Loucy (cell line): ENCODE results near the gene TNS4.

Experiments
- H2AFZ ChIP-seq: fragments of 200-600 bp; sonication (generic); 2 replicates; pipeline ENCODE4 v1.6.0; 2016; ENCODE audit warnings: antibody characterized with exemption, mild to moderate bottlenecking, low read length, moderate library complexity
- H3F3A ChIP-seq: fragments of 200-600 bp; 2 replicates; pipeline ENCODE4 v1.6.0; 2016; ENCODE audit warnings: antibody characterized with exemption, low read depth, mild to moderate bottlenecking
- H3K27me3 ChIP-seq: fragments of 200-600 bp; sonication (generic); 2 replicates; pipeline ENCODE4 v1.6.1; 2014; ENCODE audit warnings: low read length, mild to moderate bottlenecking; ENCODE audit not compliant: insufficient read depth, poor library complexity, severe bottlenecking
- H3K36me3 ChIP-seq: fragments of 200-600 bp; sonication (generic); 2 replicates; pipeline ENCODE4 v1.6.1; 2016; ENCODE audit warnings: low read length; ENCODE audit not compliant: insufficient read depth
- H3K4me1 ChIP-seq: fragments of 200-600 bp; sonication (generic); 2 replicates; pipeline ENCODE4 v1.5.1; 2014; ENCODE audit warnings: low read length, mild to moderate bottlenecking; ENCODE audit not compliant: insufficient read depth, poor library complexity, severe bottlenecking
- H3K4me2 ChIP-seq: fragments of 200-600 bp; sonication (generic); 2 replicates; pipeline ENCODE4 v1.6.0; 2014; ENCODE audit warnings: antibody characterized with exemption, low read length, low read depth, mild to moderate bottlenecking; ENCODE audit not compliant: poor library complexity, severe bottlenecking
- H3K4me3 ChIP-seq: fragments of 200-600 bp; sonication (generic); 2 replicates; pipeline ENCODE4 v1.5.1; 2014; ENCODE audit warnings: low read length, mild to moderate bottlenecking, mixed read lengths; ENCODE audit not compliant: poor library complexity, severe bottlenecking
- H3K79me2 ChIP-seq: fragments of 200-600 bp; sonication (generic); 2 replicates; pipeline ENCODE4 v1.6.1; 2014; ENCODE audit warnings: low read length; ENCODE audit not compliant: insufficient read depth
- H3K9ac ChIP-seq: fragments of 200-600 bp; sonication (generic); 2 replicates; pipeline ENCODE4 v1.6.0; 2014; ENCODE audit warnings: mild to moderate bottlenecking, low read depth, low read length, moderate library complexity; ENCODE audit not compliant: poor library complexity, severe bottlenecking
- H3K9me2 ChIP-seq: fragments of 200-600 bp; sonication (generic); replicated peaks from 2 replicates; pipeline ENCODE4 v1.6.1; 2016; ENCODE audit warnings: low read depth, low read length, mixed read lengths
- H3K9me3 ChIP-seq: fragments of 200-600 bp; sonication (generic); 2 replicates; pipeline ENCODE4 v1.6.1; 2014; ENCODE audit warnings: mild to moderate bottlenecking, antibody characterized with exemption, low read length, low read depth; ENCODE audit not compliant: insufficient read depth
- H4K20me1 ChIP-seq: fragments of 200-600 bp; sonication (generic); 2 replicates; pipeline ENCODE4 v1.6.0; 2014; ENCODE audit warnings: antibody characterized with exemption, low read length, mild to moderate bottlenecking; ENCODE audit not compliant: insufficient read depth, poor library complexity, severe bottlenecking
- EZH2phosphoT487 ChIP-seq: fragments of 200-600 bp; IDR thresholded peaks from 2 replicates; pipeline ENCODE4 v1.6.1; 2018; ENCODE audit warnings: antibody characterized with exemption, mild to moderate bottlenecking, moderate library complexity, borderline replicate concordance
- TF ChIP-seq, protein P1 (sequence below): fragments of 200-600 bp; sonication (generic); conservative IDR thresholded peaks from 2 replicates; pipeline ENCODE4 v1.5.1; 2014; ENCODE audit warnings: mild to moderate bottlenecking, antibody characterized with exemption, low read length

Gene TNS4

DNA sequence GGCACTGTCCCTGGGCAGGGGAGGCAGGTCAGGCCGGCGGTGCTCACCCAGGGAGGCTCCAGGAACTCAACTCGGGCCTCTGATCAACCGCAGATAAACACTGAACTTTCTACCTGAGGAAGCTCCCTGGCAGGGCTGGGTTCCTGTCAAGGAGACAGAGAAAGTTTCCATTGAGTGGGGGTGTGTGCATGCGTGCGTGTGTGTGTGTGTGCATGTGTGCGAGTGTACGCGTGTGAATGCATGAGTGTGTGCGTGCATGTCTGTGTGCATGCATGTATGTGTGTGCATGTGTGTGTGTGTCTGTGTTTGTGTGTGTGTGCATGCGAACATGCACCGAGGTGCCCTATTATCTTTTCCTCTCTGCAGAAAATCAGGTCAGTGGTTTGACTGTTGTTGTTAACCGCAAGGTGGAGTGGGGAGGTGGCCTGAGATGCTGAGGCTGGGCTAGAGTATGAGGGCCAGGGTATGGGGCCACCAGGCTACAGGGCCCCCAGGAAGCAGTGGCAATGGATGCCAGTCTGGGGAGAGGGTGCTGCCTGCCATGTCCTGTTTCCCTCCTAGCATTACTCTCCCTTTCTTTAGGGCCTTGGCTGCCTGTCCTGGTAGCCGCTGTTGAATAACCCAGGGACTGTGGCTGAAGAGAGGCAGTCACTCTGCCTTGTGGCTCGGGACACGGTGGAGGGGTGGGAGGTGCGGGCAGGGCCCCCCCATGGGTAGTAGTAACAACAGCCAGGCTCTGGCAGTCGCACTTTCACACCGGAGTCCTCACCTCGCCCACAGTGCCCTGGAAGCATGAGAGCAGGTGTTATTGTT lies 39.8 kb upstream of the TNS4 start:
- Histone ChIP-seq H3K9me2 (no peaks in the 10 kb centered on the region), H4K20me1 (no peaks in the 10 kb centered on the region), H3K27me3 (no peaks in the 10 kb centered on the region), H3K4me3 (peak overlapping the region; percentile 49), H3F3A (no peaks in the 10 kb centered on the region), H2AFZ (no peak overlapping the region), H3K9me3 (no peaks in the 10 kb centered on the region), H3K36me3 (no peaks in the 10 kb centered on the region), H3K79me2 (no peaks in the 10 kb centered on the region), H3K4me2 (peak overlapping the region; percentile 77), H3K4me1 (peaks cover 65% of the 10 kb centered on the region), H3K9ac (peak overlapping the region; percentile 69)
- no peak for TF ChIP-seq EZH2phosphoT487
- TF ChIP-seq, protein P1, sequence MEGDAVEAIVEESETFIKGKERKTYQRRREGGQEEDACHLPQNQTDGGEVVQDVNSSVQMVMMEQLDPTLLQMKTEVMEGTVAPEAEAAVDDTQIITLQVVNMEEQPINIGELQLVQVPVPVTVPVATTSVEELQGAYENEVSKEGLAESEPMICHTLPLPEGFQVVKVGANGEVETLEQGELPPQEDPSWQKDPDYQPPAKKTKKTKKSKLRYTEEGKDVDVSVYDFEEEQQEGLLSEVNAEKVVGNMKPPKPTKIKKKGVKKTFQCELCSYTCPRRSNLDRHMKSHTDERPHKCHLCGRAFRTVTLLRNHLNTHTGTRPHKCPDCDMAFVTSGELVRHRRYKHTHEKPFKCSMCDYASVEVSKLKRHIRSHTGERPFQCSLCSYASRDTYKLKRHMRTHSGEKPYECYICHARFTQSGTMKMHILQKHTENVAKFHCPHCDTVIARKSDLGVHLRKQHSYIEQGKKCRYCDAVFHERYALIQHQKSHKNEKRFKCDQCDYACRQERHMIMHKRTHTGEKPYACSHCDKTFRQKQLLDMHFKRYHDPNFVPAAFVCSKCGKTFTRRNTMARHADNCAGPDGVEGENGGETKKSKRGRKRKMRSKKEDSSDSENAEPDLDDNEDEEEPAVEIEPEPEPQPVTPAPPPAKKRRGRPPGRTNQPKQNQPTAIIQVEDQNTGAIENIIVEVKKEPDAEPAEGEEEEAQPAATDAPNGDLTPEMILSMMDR: no peak

DNA sequence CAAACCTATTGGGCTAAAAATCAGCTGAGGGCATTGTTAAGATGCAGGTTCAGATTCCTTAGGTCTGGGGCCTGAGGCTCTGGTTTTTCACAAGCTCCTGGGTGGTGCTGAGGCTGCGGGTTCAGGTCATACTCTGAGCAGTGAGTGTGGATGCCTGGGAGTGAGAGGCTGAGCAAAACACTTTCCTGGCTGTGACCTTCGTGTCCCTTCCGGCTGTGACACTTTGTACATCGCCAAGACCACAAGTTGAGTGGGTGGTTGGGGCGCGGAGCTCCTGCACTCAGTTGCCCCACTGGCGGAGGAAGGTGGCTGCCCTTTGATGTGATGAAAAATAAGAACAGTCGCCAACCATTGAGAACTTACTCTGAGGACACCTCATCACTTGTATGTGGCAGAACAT lies 39.0 kb upstream of the TNS4 start:
- no peaks in the 10 kb centered on the region for H3K9me3 ChIP-seq
- TF ChIP-seq, protein P1: no peak
- TF ChIP-seq EZH2phosphoT487: no peak
- H3K9me2 ChIP-seq: no peaks in the 10 kb centered on the region
- H3K4me1 ChIP-seq: peaks cover 69% of the 10 kb centered on the region
- peak overlapping the region; percentile 69 for H3K9ac ChIP-seq
- no peaks in the 10 kb centered on the region for H3K79me2 ChIP-seq
- peak overlapping the region; percentile 49 for H3K4me3 ChIP-seq
- peak overlapping the region; percentile 77 for H3K4me2 ChIP-seq
- no peaks in the 10 kb centered on the region for H3K36me3 ChIP-seq
- H3K27me3 ChIP-seq: no peaks in the 10 kb centered on the region
- no peaks in the 10 kb centered on the region for H3F3A ChIP-seq
- no peak overlapping the region for H2AFZ ChIP-seq
- no peaks in the 10 kb centered on the region for H4K20me1 ChIP-seq

DNA sequence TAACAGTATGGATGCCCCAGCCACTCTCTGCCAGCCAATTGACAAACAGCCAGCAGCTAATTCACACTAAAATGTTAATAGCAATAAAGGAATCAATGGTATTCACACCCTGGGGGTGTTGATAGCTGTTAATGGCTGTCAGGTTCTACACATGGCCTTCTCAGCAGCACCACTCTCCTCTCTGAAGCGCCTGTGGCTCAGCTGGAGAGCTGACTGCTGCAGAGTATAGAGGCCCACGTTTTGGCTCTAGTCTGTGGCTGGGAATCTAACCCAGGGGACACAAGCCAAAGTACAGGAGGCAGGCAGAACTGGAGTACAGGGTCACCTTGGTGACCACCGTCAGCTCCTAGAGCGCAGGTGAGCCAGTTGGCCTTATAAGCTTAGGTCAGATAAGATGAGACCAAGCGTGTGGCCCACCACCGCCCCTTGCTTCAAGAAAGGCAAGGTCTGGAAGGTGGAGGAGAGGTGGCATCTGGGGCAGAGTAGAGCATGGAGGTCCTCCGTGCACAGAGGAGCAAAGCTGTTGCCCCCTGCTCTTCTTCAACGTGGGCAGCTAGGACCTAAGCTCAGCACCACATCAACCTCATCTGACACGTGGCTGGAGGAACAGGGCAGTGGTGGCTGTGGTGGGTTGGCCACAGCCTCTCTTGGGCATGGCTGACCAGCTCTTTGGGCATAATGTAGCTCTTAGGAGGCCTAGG lies 38.4 kb upstream of the TNS4 start:
- Histone ChIP-seq H3K4me2 (peak overlapping the region; percentile 77), H3F3A (no peaks in the 10 kb centered on the region), H2AFZ (no peak overlapping the region), H3K9ac (peak overlapping the region; percentile 69), H3K27me3 (no peaks in the 10 kb centered on the region), H3K9me3 (no peaks in the 10 kb centered on the region), H4K20me1 (no peaks in the 10 kb centered on the region), H3K4me1 (peaks cover 69% of the 10 kb centered on the region), H3K79me2 (no peaks in the 10 kb centered on the region), H3K36me3 (no peaks in the 10 kb centered on the region), H3K4me3 (no peak overlapping the region), H3K9me2 (no peaks in the 10 kb centered on the region)
- TF ChIP-seq EZH2phosphoT487: no peak
- TF ChIP-seq, protein P1: no peak
